DMS153 treated with DMSO at 0.1 percent for 48 hours (cell line): ENCODE results near the gene DDX21.
A peak's percentile ranks its signal among the peaks of the same experiment; 100 is the strongest.
"Not testable (repeated sequence)": the region's sequence is repeated elsewhere in the genome, so short reads cannot be mapped to it uniquely, and the experiment has no call there.

ENCODE experiments used
- DNase-seq: peaks from one replicate; lab custom pipeline; 2025; ENCODE audit not compliant: unreplicated experiment; lab: John Stamatoyannopoulos, UW

DDX21 gene

GRCh38 chr10:68955832-68956532, at the start of gene DDX21:
Gene DDX21, plus strand, starts transcription at chr10:68956170. Its CDS starts 56 bp downstream, at chr10:68956226.
- peak; percentile 92 for DNase-seq

GRCh38 chr10:68924593-68924992, 31.4 kb upstream of the DDX21 start:
- DNase-seq: no peak

GRCh38 chr10:68925489-68925888, 30.5 kb upstream of the DDX21 start:
- DNase-seq: no peak

GRCh38 chr10:68929157-68929556, 26.8 kb upstream of the DDX21 start:
- DNase-seq: not testable (repeated sequence)

GRCh38 chr10:68929888-68930287, 26.1 kb upstream of the DDX21 start:
- DNase-seq: not testable (repeated sequence)

GRCh38 chr10:68932860-68933259, 23.1 kb upstream of the DDX21 start:
- not testable (repeated sequence) for DNase-seq

GRCh38 chr10:68934994-68935393, 21.0 kb upstream of the DDX21 start:
- DNase-seq: no peak

- no peak for DNase-seq
Measured at GRCh38 chr10:68938117-68938516, 17.9 kb upstream of the DDX21 start.

GRCh38 chr10:68938884-68939283, 17.1 kb upstream of the DDX21 start:
- DNase-seq: no peak

- DNase-seq: not testable (repeated sequence)
Measured at GRCh38 chr10:68940917-68941316, 15.1 kb upstream of the DDX21 start.

- DNase-seq: no peak
Measured at GRCh38 chr10:68950598-68950997, 5.4 kb upstream of the DDX21 start.

- DNase-seq: no peak
Measured at GRCh38 chr10:68954904-68955303, 1.1 kb upstream of the DDX21 start.

- no peak for DNase-seq
Measured at GRCh38 chr10:68955355-68955831, 577 bp upstream of the DDX21 start.

GRCh38 chr10:68957284-68957615, 1.3 kb downstream of the DDX21 start:
- no peak for DNase-seq

- no peak for DNase-seq
Measured at GRCh38 chr10:68957654-68958053, 1.7 kb downstream of the DDX21 start.

- DNase-seq: no peak
Measured at GRCh38 chr10:68959695-68960527, 3.9 kb downstream of the DDX21 start.

- DNase-seq: no peak
Measured at GRCh38 chr10:68963151-68963550, 7.2 kb downstream of the DDX21 start.

GRCh38 chr10:68973975-68974374, 18.0 kb downstream of the DDX21 start:
- no peak for DNase-seq

- not testable (repeated sequence) for DNase-seq
Measured at GRCh38 chr10:68975936-68976473, 20.0 kb downstream of the DDX21 start.

GRCh38 chr10:68979738-68980137, 23.8 kb downstream of the DDX21 start:
- not testable (repeated sequence) for DNase-seq

- DNase-seq: no peak
Measured at GRCh38 chr10:68981074-68981473, 25.1 kb downstream of the DDX21 start.

- no peak for DNase-seq
Measured at GRCh38 chr10:68982389-68982788, 26.4 kb downstream of the DDX21 start.
